ENCODE data around the gene FBLN5. TPM values are rescaled to one million over a fixed set of nuclear protein-coding genes. Genes with fewer than 3 reads are reported as not detected.

The FBLN5 gene
- total and polyA plus RNA-seq, 2 donors (not counting 3 experiments of a cell fraction or from before 2014, with no cell fraction given), result 27.6 to 33.1 TPM

DNA sequence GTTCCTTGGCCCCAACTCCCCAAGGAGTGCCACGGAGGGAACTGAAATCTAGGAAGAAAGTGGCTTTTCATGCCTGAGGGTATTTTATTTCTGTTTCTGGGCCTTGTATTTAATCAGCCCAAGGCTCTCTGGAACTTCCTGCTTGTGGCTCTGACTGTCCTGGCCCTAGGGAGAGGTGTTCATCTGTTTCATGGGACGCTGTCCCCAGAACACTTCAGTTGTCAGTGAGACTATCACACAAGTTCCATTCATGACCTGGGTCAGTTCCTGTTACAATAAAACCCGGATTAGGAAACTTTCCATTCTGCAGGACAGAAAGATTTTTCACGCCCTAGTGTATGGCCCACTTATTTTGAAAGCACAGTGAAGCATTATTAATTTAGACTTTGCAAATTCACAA is 61.7 kb downstream of the FBLN5 start:
- BruUV-seq (replicated peaks), result no TSS peak
- no peaks in the 10 kb centered on the region for H3K79me2 ChIP-seq (ENCODE audit: control insufficient read depth, insufficient read depth, low read length)
- TF ChIP-seq POLR2AphosphoS5 (IDR thresholded peaks at IDR 0.05; ENCODE audit: insufficient read depth, low read depth, low read length), result no peak
- no peak for TF ChIP-seq FOS (IDR thresholded peaks at IDR 0.05; ENCODE audit: borderline replicate concordance, insufficient read depth, low read length)
- no peak for TF ChIP-seq MAX (IDR thresholded peaks at IDR 0.05; ENCODE audit: insufficient read depth, insufficient read length)
- no peak for TF ChIP-seq EZH2 (IDR thresholded peaks at IDR 0.05; ENCODE audit: borderline replicate concordance, low read depth, low read length, severe bottlenecking)
- TF ChIP-seq JUN (IDR thresholded peaks at IDR 0.05; ENCODE audit: borderline replicate concordance, insufficient read depth, insufficient read length, low read depth), result no peak
- TF ChIP-seq MYC (IDR thresholded peaks at IDR 0.05; ENCODE audit: low read depth, low read length), result no peak
- TF ChIP-seq POLR2A (IDR thresholded peaks at IDR 0.05; ENCODE audit: low read depth, low read length), result no peak
- no peak for TF ChIP-seq GATA2 (IDR thresholded peaks at IDR 0.05; ENCODE audit: insufficient read depth, insufficient read length, low read depth, low read length)
- TF ChIP-seq CTCF (IDR thresholded peaks at IDR 0.05; ENCODE audit: extremely low read depth in 1 of 2, insufficient read depth in 1 of 2, low read depth in 1 of 2, low read length in 2 of 2), result no peak
- no peak overlapping the region for H3K4me2 ChIP-seq (ENCODE audit: insufficient read depth, low read length)
- dilution Hi-C loops (cut with MboI; ENCODE audit: extremely low pct_ligation_motif_present, low sequenced_read_pairs), result no loop called here
- no peaks in the 10 kb centered on the region for H3K4me1 ChIP-seq (ENCODE audit: control insufficient read depth, extremely low read depth, insufficient read depth, low read length)
- intact Hi-C loops (cut with micrococcal nuclease), result no loop called here
- no peak overlapping the region for H2AFZ ChIP-seq (ENCODE audit: low read depth, low read length)
- no peaks in the 10 kb centered on the region for H4K20me1 ChIP-seq (replicated peaks; ENCODE audit: control insufficient read depth, extremely low read depth, insufficient read depth, low read length)
- DNase-seq (ENCODE audit: low read depth, low spot score) (no peak), FAIRE-seq (no peak)
- ChIA-PET POLR2A (no interaction called here), CTCF (no interaction called here)
- no peaks in the 10 kb centered on the region for H3K9me1 ChIP-seq (replicated peaks; ENCODE audit: control insufficient read depth, extremely low read depth, insufficient read depth, low read length)
- H3K27me3 ChIP-seq (ENCODE audit: control insufficient read depth in 2 of 2, insufficient read depth in 2 of 2, low read length in 2 of 2), result no peaks in the 10 kb centered on the region
- no peak overlapping the region for H3K4me3 ChIP-seq (replicated peaks in 1 of 3; ENCODE audit: insufficient read depth in 1 of 3, low read depth in 1 of 3, low read length in 3 of 3)
- no peaks in the 10 kb centered on the region for H3K36me3 ChIP-seq (ENCODE audit: control insufficient read depth in 2 of 2, extremely low read depth in 1 of 2, insufficient read depth in 2 of 2, low read length in 2 of 2)
- H3K9me3 ChIP-seq (replicated peaks; ENCODE audit: control insufficient read depth, insufficient read depth, low read length), result no peaks in the 10 kb centered on the region
- no peak overlapping the region for H3K27ac ChIP-seq (ENCODE audit: insufficient read depth, low read depth, low read length)
- no peak overlapping the region for H3K9ac ChIP-seq (replicated peaks; ENCODE audit: extremely low read depth, insufficient read depth, low read length)

Measured in endothelial cell of umbilical vein (primary cell).